ENCODE data around the gene NR2C2AP.

Gene NR2C2AP

GRCh38 chr19:19154768-19155494, 48.3 kb downstream of the NR2C2AP start:
- peaks cover 74% of the 10 kb centered on the region for H3F3A ChIP-seq (ENCODE audit: insufficient read depth)
- H3K79me2 ChIP-seq (ENCODE audit: insufficient read depth, low read length), result peaks cover 46% of the 10 kb centered on the region
- H3K9me2 ChIP-seq (replicated peaks; ENCODE audit: insufficient read depth, low read length), result no peaks in the 10 kb centered on the region
- H3K9me3 ChIP-seq (ENCODE audit: insufficient read depth, low read length), result no peaks in the 10 kb centered on the region
- H3K27me3 ChIP-seq (ENCODE audit: low read length), result no peaks in the 10 kb centered on the region
- peak overlapping the region; percentile 63 for H3K9ac ChIP-seq (ENCODE audit: low read length)
- peaks cover 2% of the 10 kb centered on the region for H3K36me3 ChIP-seq (ENCODE audit: low read length)
- no peak overlapping the region for H2AFZ ChIP-seq (ENCODE audit: low read depth, low read length, severe bottlenecking)
- peak overlapping the region; percentile 99 for H3K27ac ChIP-seq (ENCODE audit: low read depth, low read length)
- no peak for TF ChIP-seq EZH2phosphoT487 (conservative IDR thresholded peaks at IDR 0.05; ENCODE audit: low read length)
- TF ChIP-seq CTCF (IDR thresholded peaks at IDR 0.05; ENCODE audit: insufficient read depth, low read length, poor library complexity, severe bottlenecking), result no peak
- H3K4me3 ChIP-seq (ENCODE audit: insufficient read depth, low read length, poor library complexity, severe bottlenecking), result peak overlapping the region; percentile 47
- H3K4me2 ChIP-seq (ENCODE audit: low read depth, low read length, poor library complexity, severe bottlenecking), result peak overlapping the region; percentile 85
- no peaks in the 10 kb centered on the region; the same call in 1 of the 2 replicates for H4K20me1 ChIP-seq (ENCODE audit: low read depth, low read length)

GRCh38 chr19:19152668-19153384, 50.4 kb downstream of the NR2C2AP start:
- no peaks in the 10 kb centered on the region for H3K9me3 ChIP-seq (ENCODE audit: insufficient read depth, low read length)
- no peak overlapping the region for H3K4me3 ChIP-seq (ENCODE audit: insufficient read depth, low read length, poor library complexity, severe bottlenecking)
- peak overlapping the region; percentile 99 for H3K27ac ChIP-seq (ENCODE audit: low read depth, low read length)
- H3F3A ChIP-seq (ENCODE audit: insufficient read depth), result peaks cover 72% of the 10 kb centered on the region
- H3K36me3 ChIP-seq (ENCODE audit: low read length), result peaks cover 4% of the 10 kb centered on the region
- no peaks in the 10 kb centered on the region for H3K9me2 ChIP-seq (replicated peaks; ENCODE audit: insufficient read depth, low read length)
- H3K9ac ChIP-seq (ENCODE audit: low read length), result peak overlapping the region; percentile 42
- H3K4me2 ChIP-seq (ENCODE audit: low read depth, low read length, poor library complexity, severe bottlenecking), result peak overlapping the region; percentile 43
- no peak overlapping the region for H2AFZ ChIP-seq (ENCODE audit: low read depth, low read length, severe bottlenecking)
- H3K27me3 ChIP-seq (ENCODE audit: low read length), result no peaks in the 10 kb centered on the region
- no peaks in the 10 kb centered on the region; the same call in 1 of the 2 replicates for H4K20me1 ChIP-seq (ENCODE audit: low read depth, low read length)
- no peak for TF ChIP-seq CTCF (IDR thresholded peaks at IDR 0.05; ENCODE audit: insufficient read depth, low read length, poor library complexity, severe bottlenecking)
- no peak for TF ChIP-seq EZH2phosphoT487 (conservative IDR thresholded peaks at IDR 0.05; ENCODE audit: low read length)
- peaks cover 36% of the 10 kb centered on the region for H3K79me2 ChIP-seq (ENCODE audit: insufficient read depth, low read length)

GRCh38 chr19:19151418-19151817, 51.8 kb downstream of the NR2C2AP start:
- Histone ChIP-seq H3K4me3 (ENCODE audit: insufficient read depth, low read length, poor library complexity, severe bottlenecking) (no peak overlapping the region), H3K27ac (ENCODE audit: low read depth, low read length) (peak overlapping the region; percentile 99), H3K9ac (ENCODE audit: low read length) (peak overlapping the region; percentile 25; the same call in 1 of the 2 replicates), H3F3A (ENCODE audit: insufficient read depth) (peaks cover 72% of the 10 kb centered on the region), H3K4me2 (ENCODE audit: low read depth, low read length, poor library complexity, severe bottlenecking) (peak overlapping the region; percentile 0), H3K9me2 (replicated peaks; ENCODE audit: insufficient read depth, low read length) (no peaks in the 10 kb centered on the region), H3K79me2 (ENCODE audit: insufficient read depth, low read length) (peaks cover 29% of the 10 kb centered on the region), H4K20me1 (ENCODE audit: low read depth, low read length) (no peaks in the 10 kb centered on the region; the same call in 1 of the 2 replicates), H3K36me3 (ENCODE audit: low read length) (peaks cover 10% of the 10 kb centered on the region), H2AFZ (ENCODE audit: low read depth, low read length, severe bottlenecking) (no peak overlapping the region), H3K9me3 (ENCODE audit: insufficient read depth, low read length) (no peaks in the 10 kb centered on the region), H3K27me3 (ENCODE audit: low read length) (no peaks in the 10 kb centered on the region)
- TF ChIP-seq CTCF (IDR thresholded peaks at IDR 0.05; ENCODE audit: insufficient read depth, low read length, poor library complexity, severe bottlenecking) (no peak), EZH2phosphoT487 (conservative IDR thresholded peaks at IDR 0.05; ENCODE audit: low read length) (no peak)

All from SU-DHL-6 (cell line).